ENCODE results near the gene PLEKHA3. TPM values are rescaled to one million over a fixed set of nuclear protein-coding genes. Genes with fewer than 3 reads are reported as not detected.
A peak's percentile ranks its signal among the peaks of the same experiment; 100 is the strongest.

Gene PLEKHA3
- total and polyA plus RNA-seq, 2 donors (not counting 1 experiment from before 2014, with no cell fraction given), result 5.9 to 34.6 TPM

- H3K4me3 ChIP-seq (replicated peaks in 1 of 4; ENCODE audit: control extremely low read depth in 1 of 4, insufficient read depth in 1 of 4, low read depth in 3 of 4, low read length in 4 of 4), result peak overlapping the region; percentile 79 to 99 (median 94)
- peak overlapping the region; percentile 98 for H3K4me2 ChIP-seq (ENCODE audit: extremely low read depth, insufficient read depth, low read length)
- peak overlapping the region; percentile 94 for H3K27ac ChIP-seq (ENCODE audit: insufficient read depth, low read length)
- peaks cover 23% of the 10 kb centered on the region for H3K79me2 ChIP-seq (ENCODE audit: control insufficient read depth, insufficient read depth, low read length)
- no peaks in the 10 kb centered on the region for H3K9me3 ChIP-seq (ENCODE audit: control insufficient read depth, insufficient read depth, low read depth, low read length)
- no peak overlapping the region for H2AFZ ChIP-seq (ENCODE audit: low read length)
- H4K20me1 ChIP-seq (ENCODE audit: control insufficient read depth, extremely low read depth, insufficient read depth, low read length), result no peaks in the 10 kb centered on the region
- no peak for DNase-seq (ENCODE audit: low read depth in 2 of 2)
- TF ChIP-seq, protein P1, sequence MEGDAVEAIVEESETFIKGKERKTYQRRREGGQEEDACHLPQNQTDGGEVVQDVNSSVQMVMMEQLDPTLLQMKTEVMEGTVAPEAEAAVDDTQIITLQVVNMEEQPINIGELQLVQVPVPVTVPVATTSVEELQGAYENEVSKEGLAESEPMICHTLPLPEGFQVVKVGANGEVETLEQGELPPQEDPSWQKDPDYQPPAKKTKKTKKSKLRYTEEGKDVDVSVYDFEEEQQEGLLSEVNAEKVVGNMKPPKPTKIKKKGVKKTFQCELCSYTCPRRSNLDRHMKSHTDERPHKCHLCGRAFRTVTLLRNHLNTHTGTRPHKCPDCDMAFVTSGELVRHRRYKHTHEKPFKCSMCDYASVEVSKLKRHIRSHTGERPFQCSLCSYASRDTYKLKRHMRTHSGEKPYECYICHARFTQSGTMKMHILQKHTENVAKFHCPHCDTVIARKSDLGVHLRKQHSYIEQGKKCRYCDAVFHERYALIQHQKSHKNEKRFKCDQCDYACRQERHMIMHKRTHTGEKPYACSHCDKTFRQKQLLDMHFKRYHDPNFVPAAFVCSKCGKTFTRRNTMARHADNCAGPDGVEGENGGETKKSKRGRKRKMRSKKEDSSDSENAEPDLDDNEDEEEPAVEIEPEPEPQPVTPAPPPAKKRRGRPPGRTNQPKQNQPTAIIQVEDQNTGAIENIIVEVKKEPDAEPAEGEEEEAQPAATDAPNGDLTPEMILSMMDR (conservative IDR thresholded peaks at IDR 0.05 in 1 of 2, IDR thresholded peaks at IDR 0.05 in 1 of 2; ENCODE audit: low read depth in 1 of 2, low read length in 2 of 2), result no peak
- TF ChIP-seq EZH2 (IDR thresholded peaks at IDR 0.05; ENCODE audit: low read length, missing control alignments), result no peak
- H3K9ac ChIP-seq (ENCODE audit: insufficient read depth, low read length), result peak overlapping the region; percentile 79
- H3K27me3 ChIP-seq (ENCODE audit: control insufficient read depth, insufficient read depth, low read length), result no peaks in the 10 kb centered on the region
- H3K4me1 ChIP-seq (ENCODE audit: control insufficient read depth, extremely low read depth, insufficient read depth, low read length), result peaks cover 2% of the 10 kb centered on the region
- H3K36me3 ChIP-seq (ENCODE audit: control insufficient read depth, insufficient read depth, low read length), result no peaks in the 10 kb centered on the region
Observed at GRCh38 chr2:178477443-178478129, 2.7 kb upstream of the PLEKHA3 start.

- no peaks in the 10 kb centered on the region for H3K9me3 ChIP-seq (ENCODE audit: control insufficient read depth, insufficient read depth, low read depth, low read length)
- H3K27ac ChIP-seq (ENCODE audit: insufficient read depth, low read length), result peak overlapping the region; percentile 94
- H4K20me1 ChIP-seq (ENCODE audit: control insufficient read depth, extremely low read depth, insufficient read depth, low read length), result no peaks in the 10 kb centered on the region
- H2AFZ ChIP-seq (ENCODE audit: low read length), result peak overlapping the region; percentile 91
- peak in 1 of 2 donors; percentile 38 for DNase-seq (ENCODE audit: low read depth in 2 of 2)
- H3K4me3 ChIP-seq (replicated peaks in 1 of 4; ENCODE audit: control extremely low read depth in 1 of 4, insufficient read depth in 1 of 4, low read depth in 3 of 4, low read length in 4 of 4), result peak overlapping the region; percentile 79 to 99 (median 94)
- H3K36me3 ChIP-seq (ENCODE audit: control insufficient read depth, insufficient read depth, low read length), result no peaks in the 10 kb centered on the region
- TF ChIP-seq, protein P1 (conservative IDR thresholded peaks at IDR 0.05 in 1 of 2, IDR thresholded peaks at IDR 0.05 in 1 of 2; ENCODE audit: low read depth in 1 of 2, low read length in 2 of 2), result no peak
- no peak for TF ChIP-seq EZH2 (IDR thresholded peaks at IDR 0.05; ENCODE audit: low read length, missing control alignments)
- H3K4me1 ChIP-seq (ENCODE audit: control insufficient read depth, extremely low read depth, insufficient read depth, low read length), result peaks cover 2% of the 10 kb centered on the region
- H3K4me2 ChIP-seq (ENCODE audit: extremely low read depth, insufficient read depth, low read length), result peak overlapping the region; percentile 98
- no peaks in the 10 kb centered on the region for H3K27me3 ChIP-seq (ENCODE audit: control insufficient read depth, insufficient read depth, low read length)
- H3K79me2 ChIP-seq (ENCODE audit: control insufficient read depth, insufficient read depth, low read length), result peaks cover 27% of the 10 kb centered on the region
- peak overlapping the region; percentile 79 for H3K9ac ChIP-seq (ENCODE audit: insufficient read depth, low read length)
Observed at GRCh38 chr2:178478130-178478438, 2.2 kb upstream of the PLEKHA3 start.

- peaks cover 2% of the 10 kb centered on the region for H3K4me1 ChIP-seq (ENCODE audit: control insufficient read depth, extremely low read depth, insufficient read depth, low read length)
- DNase-seq (ENCODE audit: low read depth in 2 of 2), result peak; percentile 78 to 84
- H4K20me1 ChIP-seq (ENCODE audit: control insufficient read depth, extremely low read depth, insufficient read depth, low read length), result no peaks in the 10 kb centered on the region
- TF ChIP-seq EZH2 (IDR thresholded peaks at IDR 0.05; ENCODE audit: low read length, missing control alignments), result no peak
- TF ChIP-seq, protein P1 (conservative IDR thresholded peaks at IDR 0.05 in 1 of 2, IDR thresholded peaks at IDR 0.05 in 1 of 2; ENCODE audit: low read depth in 1 of 2, low read length in 2 of 2), result peak; percentile 36 to 60
- H2AFZ ChIP-seq (ENCODE audit: low read length), result peak within 1 kb of the TSS; percentile 98
- peak within 1 kb of the TSS; percentile 79 to 99 (median 94) for H3K4me3 ChIP-seq (replicated peaks in 1 of 4; ENCODE audit: control extremely low read depth in 1 of 4, insufficient read depth in 1 of 4, low read depth in 3 of 4, low read length in 4 of 4)
- no peaks in the 10 kb centered on the region for H3K9me3 ChIP-seq (ENCODE audit: control insufficient read depth, insufficient read depth, low read depth, low read length)
- H3K36me3 ChIP-seq (ENCODE audit: control insufficient read depth, insufficient read depth, low read length), result no peaks in the 10 kb centered on the region
- H3K4me2 ChIP-seq (ENCODE audit: extremely low read depth, insufficient read depth, low read length), result peak within 1 kb of the TSS; percentile 98
- peak within 1 kb of the TSS; percentile 94 for H3K27ac ChIP-seq (ENCODE audit: insufficient read depth, low read length)
- peak within 1 kb of the TSS; percentile 79 for H3K9ac ChIP-seq (ENCODE audit: insufficient read depth, low read length)
- peaks cover 29% of the 10 kb centered on the region for H3K79me2 ChIP-seq (ENCODE audit: control insufficient read depth, insufficient read depth, low read length)
- H3K27me3 ChIP-seq (ENCODE audit: control insufficient read depth, insufficient read depth, low read length), result no peaks in the 10 kb centered on the region
Observed at GRCh38 chr2:178478439-178479274, 1.6 kb upstream of the PLEKHA3 start, which contains the start of gene FKBP7. Gene FKBP7 (minus strand): TSS chr2:178478600. CDS start chr2:178478499, 101 bp downstream.
